Vagina (tissue), 2 donors: Measurements from ENCODE around the gene MAVS.
"Not testable (repeated sequence)": the region's sequence is repeated elsewhere in the genome, so short reads cannot be mapped to it uniquely, and the experiment has no call there.

Experiments
- POLR2A ChIP-seq, 2 donors: fragments of 450-650 bp; IDR thresholded peaks; one replicate each; pipeline ENCODE4 v1.6.1; 2017; ENCODE audit warnings: antibody characterized with exemption in 2 of 2, mild to moderate bottlenecking in 2 of 2, moderate library complexity in 2 of 2
- POLR2AphosphoS5 ChIP-seq, 2 donors: sonication (generic); formaldehyde crosslinking; IDR thresholded peaks; one replicate each; pipeline ENCODE4 v1.9.0; 2017; ENCODE audit warnings: antibody characterized with exemption in 2 of 2, mild to moderate bottlenecking in 2 of 2, low read depth in 1 of 2; ENCODE audit not compliant: insufficient read depth in 1 of 2
- TF ChIP-seq, protein P1 (sequence below), 3 experiments: fragments of 450-650 bp in 2 of 3; fragments of 200-600 bp in 1 of 3; sonication (generic) in 1 of 3; IDR thresholded peaks; one replicate each; pipeline ENCODE4 v1.5.1; 2017 to 2019; ENCODE audit warnings: antibody characterized with exemption in 3 of 3, mild to moderate bottlenecking in 2 of 3, moderate library complexity in 2 of 3

DNA sequence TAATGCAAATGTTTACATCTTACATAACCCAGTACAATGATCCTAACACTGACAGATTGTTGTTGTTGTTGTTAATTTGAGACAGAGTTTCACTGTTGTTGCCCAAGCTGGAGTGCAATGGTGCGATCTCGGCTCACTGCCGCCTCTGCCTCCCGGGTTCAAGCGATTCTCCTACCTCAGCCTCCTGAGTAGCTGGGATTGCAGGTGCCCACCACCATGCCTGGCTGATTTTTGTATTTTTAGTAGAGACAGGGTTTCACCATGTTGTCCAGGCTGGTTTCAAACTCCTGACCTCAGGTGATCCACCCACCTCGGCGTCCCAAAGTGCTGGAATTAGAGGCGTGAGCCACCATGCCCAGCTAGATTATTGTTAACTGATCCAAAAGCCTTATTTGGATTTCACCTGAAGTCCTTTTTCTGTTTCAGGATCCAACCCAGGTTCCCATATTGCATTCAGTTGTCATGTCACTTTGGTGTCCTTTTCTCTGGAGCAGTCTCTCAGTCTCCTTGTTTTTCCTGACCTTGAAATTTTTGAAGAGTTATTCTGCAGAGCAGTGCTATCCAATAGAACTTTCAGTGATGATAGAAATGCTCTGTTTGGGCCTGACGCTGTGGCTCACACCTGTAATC, 2.5 kb upstream of the MAVS start:
- TF ChIP-seq, protein P1, sequence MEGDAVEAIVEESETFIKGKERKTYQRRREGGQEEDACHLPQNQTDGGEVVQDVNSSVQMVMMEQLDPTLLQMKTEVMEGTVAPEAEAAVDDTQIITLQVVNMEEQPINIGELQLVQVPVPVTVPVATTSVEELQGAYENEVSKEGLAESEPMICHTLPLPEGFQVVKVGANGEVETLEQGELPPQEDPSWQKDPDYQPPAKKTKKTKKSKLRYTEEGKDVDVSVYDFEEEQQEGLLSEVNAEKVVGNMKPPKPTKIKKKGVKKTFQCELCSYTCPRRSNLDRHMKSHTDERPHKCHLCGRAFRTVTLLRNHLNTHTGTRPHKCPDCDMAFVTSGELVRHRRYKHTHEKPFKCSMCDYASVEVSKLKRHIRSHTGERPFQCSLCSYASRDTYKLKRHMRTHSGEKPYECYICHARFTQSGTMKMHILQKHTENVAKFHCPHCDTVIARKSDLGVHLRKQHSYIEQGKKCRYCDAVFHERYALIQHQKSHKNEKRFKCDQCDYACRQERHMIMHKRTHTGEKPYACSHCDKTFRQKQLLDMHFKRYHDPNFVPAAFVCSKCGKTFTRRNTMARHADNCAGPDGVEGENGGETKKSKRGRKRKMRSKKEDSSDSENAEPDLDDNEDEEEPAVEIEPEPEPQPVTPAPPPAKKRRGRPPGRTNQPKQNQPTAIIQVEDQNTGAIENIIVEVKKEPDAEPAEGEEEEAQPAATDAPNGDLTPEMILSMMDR (IDR thresholded peaks at IDR 0.05): not testable (repeated sequence)
- TF ChIP-seq POLR2AphosphoS5 (IDR thresholded peaks at IDR 0.05; ENCODE audit: insufficient read depth in 1 of 2, low read depth in 1 of 2); POLR2A (IDR thresholded peaks at IDR 0.05): not testable (repeated sequence)
